ENCODE measurements around the gene MCF2L2. TPM values are rescaled to one million over a fixed set of nuclear protein-coding genes. Genes with fewer than 3 reads are reported as not detected.
"Not testable (repeated sequence)": the region's sequence is repeated elsewhere in the genome, so short reads cannot be mapped to it uniquely, and the experiment has no call there.

The MCF2L2 gene
- total and polyA plus RNA-seq, 7 donors, result 0.99 to 5.0 (median 4.0) TPM; not detected in 1

DNA sequence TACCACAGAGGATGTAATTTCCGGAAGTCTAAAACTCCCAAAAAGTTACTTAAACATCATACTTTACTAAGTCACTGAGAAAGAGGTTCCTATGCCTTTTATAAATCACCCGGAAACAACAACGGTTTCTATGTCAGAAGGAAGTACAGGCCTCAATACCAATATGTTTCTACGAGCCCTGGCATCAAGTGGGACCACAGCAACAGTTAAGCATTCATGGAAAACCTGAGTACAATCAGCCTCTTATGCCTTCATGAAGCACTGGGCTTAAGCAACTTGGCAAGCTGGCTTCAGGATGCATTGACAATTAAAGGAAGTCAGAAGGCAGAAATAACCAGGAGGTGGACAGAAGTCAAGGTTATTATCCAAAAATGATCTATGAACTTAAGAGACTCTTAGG, 194.5 kb downstream of the MCF2L2 start:
- Histone ChIP-seq H3K27me3 (no peaks in the 10 kb centered on the region), H3K36me3 (no peaks in the 10 kb centered on the region), H3K4me3 (no peak overlapping the region), H3K9me3 (no peaks in the 10 kb centered on the region), H3K27ac (no peak overlapping the region), H3K4me1 (no peaks in the 10 kb centered on the region)
- DNase-seq, result no peak
- TF ChIP-seq POLR2A (IDR thresholded peaks at IDR 0.05) (no peak), POLR2AphosphoS5 (IDR thresholded peaks at IDR 0.05) (no peak), EP300 (IDR thresholded peaks at IDR 0.05) (no peak)
- TF ChIP-seq, protein P1, sequence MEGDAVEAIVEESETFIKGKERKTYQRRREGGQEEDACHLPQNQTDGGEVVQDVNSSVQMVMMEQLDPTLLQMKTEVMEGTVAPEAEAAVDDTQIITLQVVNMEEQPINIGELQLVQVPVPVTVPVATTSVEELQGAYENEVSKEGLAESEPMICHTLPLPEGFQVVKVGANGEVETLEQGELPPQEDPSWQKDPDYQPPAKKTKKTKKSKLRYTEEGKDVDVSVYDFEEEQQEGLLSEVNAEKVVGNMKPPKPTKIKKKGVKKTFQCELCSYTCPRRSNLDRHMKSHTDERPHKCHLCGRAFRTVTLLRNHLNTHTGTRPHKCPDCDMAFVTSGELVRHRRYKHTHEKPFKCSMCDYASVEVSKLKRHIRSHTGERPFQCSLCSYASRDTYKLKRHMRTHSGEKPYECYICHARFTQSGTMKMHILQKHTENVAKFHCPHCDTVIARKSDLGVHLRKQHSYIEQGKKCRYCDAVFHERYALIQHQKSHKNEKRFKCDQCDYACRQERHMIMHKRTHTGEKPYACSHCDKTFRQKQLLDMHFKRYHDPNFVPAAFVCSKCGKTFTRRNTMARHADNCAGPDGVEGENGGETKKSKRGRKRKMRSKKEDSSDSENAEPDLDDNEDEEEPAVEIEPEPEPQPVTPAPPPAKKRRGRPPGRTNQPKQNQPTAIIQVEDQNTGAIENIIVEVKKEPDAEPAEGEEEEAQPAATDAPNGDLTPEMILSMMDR (IDR thresholded peaks at IDR 0.05), result no peak
- 47 to 62% methylated on average over 4 of the region's 4 CpGs for WGBS, 2 donors
- intact Hi-C loops (cut with DNase I), result no loop called here

DNA sequence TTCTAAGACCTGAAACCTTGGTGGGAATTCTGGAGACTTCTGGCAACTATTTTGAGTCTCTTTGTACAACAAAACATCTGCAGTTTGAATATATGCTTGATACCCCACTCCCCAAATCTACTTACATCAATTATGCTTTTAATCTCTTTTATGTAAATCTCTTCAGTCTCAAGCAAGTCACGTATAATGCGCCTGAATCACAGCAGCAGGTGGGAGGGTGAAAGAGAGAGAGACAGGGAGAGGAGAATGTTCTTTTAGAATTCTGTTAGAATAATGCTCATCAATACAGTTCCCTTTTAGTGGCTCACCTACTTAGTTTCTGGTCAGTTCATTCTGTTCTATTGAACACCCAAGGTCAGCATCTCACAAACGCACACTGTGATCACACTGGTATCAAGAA, 197.6 kb downstream of the MCF2L2 start:
- no peaks in the 10 kb centered on the region for H3K36me3 ChIP-seq
- no peak overlapping the region for H3K4me3 ChIP-seq
- no peak for DNase-seq
- H3K27ac ChIP-seq, result no peak overlapping the region
- no peaks in the 10 kb centered on the region for H3K9me3 ChIP-seq
- H3K4me1 ChIP-seq, result no peaks in the 10 kb centered on the region
- 93 to 94% methylated on average over 3 of the region's 3 CpGs for WGBS, 2 donors
- no peaks in the 10 kb centered on the region for H3K27me3 ChIP-seq
- no peak for TF ChIP-seq POLR2A (IDR thresholded peaks at IDR 0.05)
- TF ChIP-seq, protein P1 (IDR thresholded peaks at IDR 0.05), result no peak
- TF ChIP-seq EP300 (IDR thresholded peaks at IDR 0.05), result no peak
- intact Hi-C loops (cut with DNase I), result no loop called here

DNA sequence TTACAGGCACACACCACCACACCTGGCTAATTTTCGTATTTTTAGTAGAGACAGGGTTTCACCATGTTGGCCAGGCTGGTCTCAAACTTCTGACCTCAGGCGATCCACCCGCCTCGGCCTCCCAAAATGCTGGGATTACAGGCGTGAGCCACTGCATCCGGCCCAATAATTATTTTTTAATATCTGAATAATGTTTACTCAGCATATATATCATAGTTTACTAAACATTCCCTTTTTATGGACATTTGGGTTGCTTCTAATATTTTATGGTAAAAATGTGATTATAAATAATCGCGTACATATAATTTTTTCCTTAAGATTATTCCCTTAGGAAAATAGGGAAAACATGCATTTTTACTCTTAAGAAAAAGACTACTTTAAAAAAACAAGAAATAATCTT, 198.2 kb downstream of the MCF2L2 start:
- H3K4me3 ChIP-seq; DNase-seq; H3K9me3 ChIP-seq; H3K27me3 ChIP-seq; intact Hi-C loops (cut with DNase I); H3K36me3 ChIP-seq; H3K27ac ChIP-seq; H3K4me1 ChIP-seq: not testable (repeated sequence)
- WGBS, 2 donors, result 92 to 94% methylated on average over 8 of the region's 8 CpGs

DNA sequence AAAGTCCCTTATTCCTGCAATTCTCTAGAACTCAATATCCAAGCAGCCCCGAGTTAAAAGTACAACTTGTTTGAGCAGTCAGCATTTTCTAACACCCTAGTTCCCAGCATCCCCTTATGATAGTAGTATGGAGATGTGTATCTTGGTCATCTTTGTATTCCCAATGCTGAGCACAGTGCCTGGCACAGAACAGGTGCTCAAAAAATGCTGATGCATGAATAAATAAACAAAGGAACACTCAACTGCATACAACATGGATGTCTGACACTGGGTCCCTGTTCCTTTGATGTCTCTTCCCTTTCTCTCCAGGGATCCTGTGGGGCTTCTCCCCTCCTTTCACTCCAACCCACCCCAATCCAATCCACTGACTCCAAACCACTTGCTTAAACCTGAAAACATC, 199.2 kb downstream of the MCF2L2 start:
- Histone ChIP-seq H3K4me3 (no peak overlapping the region), H3K9me3 (no peaks in the 10 kb centered on the region), H3K27ac (no peak overlapping the region), H3K36me3 (no peaks in the 10 kb centered on the region), H3K4me1 (no peaks in the 10 kb centered on the region), H3K27me3 (no peaks in the 10 kb centered on the region)
- TF ChIP-seq POLR2AphosphoS5 (IDR thresholded peaks at IDR 0.05) (no peak), POLR2A (IDR thresholded peaks at IDR 0.05) (no peak), EP300 (IDR thresholded peaks at IDR 0.05) (no peak)
- TF ChIP-seq, protein P1 (IDR thresholded peaks at IDR 0.05), result no peak
- intact Hi-C loops (cut with DNase I), result no loop called here
- DNase-seq, result no peak
- 81 to 90% methylated on average over 1 of the region's 1 CpG for WGBS, 2 donors

DNA sequence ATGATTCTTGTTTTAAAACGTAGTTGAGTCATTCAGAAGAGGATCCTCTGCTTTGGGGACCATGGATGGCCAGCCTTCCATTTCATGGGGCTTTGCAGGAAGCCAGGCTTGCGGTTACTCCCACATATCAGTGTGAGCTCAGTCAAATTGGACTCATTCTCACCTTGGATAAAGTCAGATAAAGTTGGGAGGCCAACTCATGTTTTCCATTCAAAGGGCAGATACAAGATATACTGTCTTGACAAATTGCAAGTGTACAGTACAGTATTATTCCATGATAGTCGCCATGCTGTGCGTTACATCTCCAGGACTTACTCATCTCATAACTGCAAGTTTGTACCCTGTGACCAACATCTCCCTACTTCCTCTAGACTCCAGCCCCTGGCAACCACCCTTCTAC, 200.8 kb downstream of the MCF2L2 start:
- no peaks in the 10 kb centered on the region for H3K9me3 ChIP-seq
- H3K27ac ChIP-seq, result no peak overlapping the region
- H3K27me3 ChIP-seq, result no peaks in the 10 kb centered on the region
- H3K4me3 ChIP-seq, result no peak overlapping the region
- 90 to 91% methylated on average over 4 of the region's 4 CpGs for WGBS, 2 donors
- no peak for DNase-seq
- no peak for TF ChIP-seq POLR2A (IDR thresholded peaks at IDR 0.05)
- TF ChIP-seq, protein P1 (IDR thresholded peaks at IDR 0.05), result no peak
- no peak for TF ChIP-seq POLR2AphosphoS5 (IDR thresholded peaks at IDR 0.05)
- no peak for TF ChIP-seq EP300 (IDR thresholded peaks at IDR 0.05)
- H3K36me3 ChIP-seq, result no peaks in the 10 kb centered on the region
- no peaks in the 10 kb centered on the region for H3K4me1 ChIP-seq
- intact Hi-C loops (cut with DNase I), result no loop called here
